ENCODE measurements around the gene PTPRO. TPM values are rescaled to one million over a fixed set of nuclear protein-coding genes. Genes with fewer than 3 reads are reported as not detected.

The PTPRO gene
- total and polyA plus RNA-seq, 12 donors = 0.21 to 5.4 (median 0.64) TPM; not detected in 1

GRCh38 chr12:15468911-15469310, 146.6 kb downstream of the PTPRO start:
- Histone ChIP-seq H3K27me3 (peaks cover 0 to 39% (median 3%) of the 10 kb centered on the region in 7 donors), H3K9me3 (no peaks in the 10 kb centered on the region), H3K27ac (no peak overlapping the region), H3K4me1 (no peaks in the 10 kb centered on the region), H3K4me3 (no peak overlapping the region), H3K36me3 (no peaks in the 10 kb centered on the region)
- intact Hi-C loops (cut with DNase I) = no loop called here
- WGBS, 2 donors = 55 to 60% methylated on average over 2 of the region's 2 CpGs
- TF ChIP-seq, protein P1, sequence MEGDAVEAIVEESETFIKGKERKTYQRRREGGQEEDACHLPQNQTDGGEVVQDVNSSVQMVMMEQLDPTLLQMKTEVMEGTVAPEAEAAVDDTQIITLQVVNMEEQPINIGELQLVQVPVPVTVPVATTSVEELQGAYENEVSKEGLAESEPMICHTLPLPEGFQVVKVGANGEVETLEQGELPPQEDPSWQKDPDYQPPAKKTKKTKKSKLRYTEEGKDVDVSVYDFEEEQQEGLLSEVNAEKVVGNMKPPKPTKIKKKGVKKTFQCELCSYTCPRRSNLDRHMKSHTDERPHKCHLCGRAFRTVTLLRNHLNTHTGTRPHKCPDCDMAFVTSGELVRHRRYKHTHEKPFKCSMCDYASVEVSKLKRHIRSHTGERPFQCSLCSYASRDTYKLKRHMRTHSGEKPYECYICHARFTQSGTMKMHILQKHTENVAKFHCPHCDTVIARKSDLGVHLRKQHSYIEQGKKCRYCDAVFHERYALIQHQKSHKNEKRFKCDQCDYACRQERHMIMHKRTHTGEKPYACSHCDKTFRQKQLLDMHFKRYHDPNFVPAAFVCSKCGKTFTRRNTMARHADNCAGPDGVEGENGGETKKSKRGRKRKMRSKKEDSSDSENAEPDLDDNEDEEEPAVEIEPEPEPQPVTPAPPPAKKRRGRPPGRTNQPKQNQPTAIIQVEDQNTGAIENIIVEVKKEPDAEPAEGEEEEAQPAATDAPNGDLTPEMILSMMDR (IDR thresholded peaks at IDR 0.05) = no peak
- DNase-seq (no peak), ATAC-seq (no peak)

DNA sequence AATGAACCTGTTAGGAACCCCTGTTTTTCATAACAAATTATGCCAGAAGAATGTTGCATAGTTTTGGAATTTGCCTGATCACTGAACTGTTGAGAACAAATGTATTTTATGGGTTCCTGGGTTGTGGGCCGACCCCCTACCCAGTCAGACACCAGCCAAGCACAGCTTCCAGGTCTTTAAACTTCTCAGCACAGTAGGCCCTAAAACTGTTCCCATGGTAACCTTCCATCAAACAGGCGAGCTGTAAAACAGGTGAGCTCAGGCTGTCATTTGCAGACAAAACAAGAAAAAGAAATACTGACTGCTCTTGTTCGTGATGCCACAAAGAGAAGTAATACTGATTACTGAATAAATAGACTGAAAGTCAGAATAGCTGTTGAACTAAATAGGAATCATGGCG, 147.0 kb downstream of the PTPRO start:
- H3K27me3 ChIP-seq = peaks cover 0 to 42% (median 0%) of the 10 kb centered on the region in 7 donors
- H3K36me3 ChIP-seq = no peaks in the 10 kb centered on the region
- ATAC-seq (no peak), DNase-seq (no peak)
- no peak overlapping the region for H3K27ac ChIP-seq
- TF ChIP-seq, protein P1 (IDR thresholded peaks at IDR 0.05) = no peak
- H3K4me1 ChIP-seq = no peaks in the 10 kb centered on the region
- intact Hi-C loops (cut with DNase I) = no loop called here
- WGBS, 2 donors = 57 to 60% methylated on average over 4 of the region's 4 CpGs
- H3K9me3 ChIP-seq = no peaks in the 10 kb centered on the region
- no peak overlapping the region for H3K4me3 ChIP-seq

DNA sequence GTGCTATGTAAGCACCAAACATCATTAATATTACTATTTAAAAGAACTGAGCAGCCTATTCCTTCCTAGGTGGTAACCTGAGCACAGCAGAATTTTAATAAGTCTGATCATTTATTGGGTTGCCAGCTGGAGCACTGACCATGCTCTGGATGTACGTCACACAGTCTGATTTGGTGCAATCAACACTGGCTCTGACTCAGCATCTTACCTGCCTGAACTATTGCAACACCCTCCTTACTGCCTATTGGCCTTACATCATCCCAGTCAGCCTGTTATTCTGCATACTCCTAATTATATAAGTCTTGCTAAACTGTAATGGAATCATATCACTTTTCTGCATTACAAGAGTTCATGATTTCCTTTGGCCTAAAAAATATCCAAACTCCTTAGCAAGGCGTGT, 149.7 kb downstream of the PTPRO start:
- WGBS, 2 donors = 59 to 80% methylated on average over 2 of the region's 2 CpGs
- Histone ChIP-seq H3K4me1 (no peaks in the 10 kb centered on the region), H3K4me3 (no peak overlapping the region), H3K36me3 (no peaks in the 10 kb centered on the region), H3K27me3 (peaks cover 0 to 26% (median 0%) of the 10 kb centered on the region in 7 donors), H3K27ac (no peak overlapping the region), H3K9me3 (no peaks in the 10 kb centered on the region)
- intact Hi-C loops (cut with DNase I) = no loop called here
- DNase-seq (no peak), ATAC-seq (no peak)
- TF ChIP-seq, protein P1 (IDR thresholded peaks at IDR 0.05) = no peak

DNA sequence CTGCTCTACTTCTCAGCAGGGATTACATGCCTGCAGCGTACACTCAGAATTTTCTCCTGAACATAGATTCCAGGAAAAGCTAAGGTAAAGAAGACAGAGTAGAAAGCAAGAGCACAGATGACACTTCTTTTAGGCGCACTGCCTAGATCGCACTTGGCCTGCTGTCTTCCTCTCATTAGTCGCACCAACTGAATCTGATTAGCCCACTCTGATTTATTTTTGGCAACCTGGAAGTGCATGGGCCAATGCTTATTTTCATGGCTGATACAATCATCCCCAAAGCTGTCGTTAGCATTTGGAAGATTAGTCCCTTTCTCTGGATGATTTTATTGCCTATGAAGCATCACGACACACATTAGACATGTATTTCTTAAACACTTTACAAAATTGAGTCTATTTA, 152.5 kb downstream of the PTPRO start:
- peaks cover 0 to 19% (median 0%) of the 10 kb centered on the region in 7 donors for H3K27me3 ChIP-seq
- DNase-seq (no peak), ATAC-seq (no peak)
- H3K4me1 ChIP-seq = no peaks in the 10 kb centered on the region
- H3K9me3 ChIP-seq = no peaks in the 10 kb centered on the region
- no peak overlapping the region for H3K4me3 ChIP-seq
- TF ChIP-seq, protein P1 (IDR thresholded peaks at IDR 0.05) = no peak
- intact Hi-C loops (cut with DNase I) = no loop called here
- WGBS, 2 donors = 69 to 77% methylated on average over 6 of the region's 6 CpGs
- no peak overlapping the region for H3K27ac ChIP-seq
- H3K36me3 ChIP-seq = no peaks in the 10 kb centered on the region

Data from heart right ventricle (tissue), 16 donors.